NCI-H748 (cell line): Measurements from ENCODE around the gene ALDH3B2.

Experiments used
- DNase-seq: peaks from one replicate; lab custom pipeline; 2025; ENCODE audit not compliant: unreplicated experiment; lab: John Stamatoyannopoulos, UW

ALDH3B2 gene

DNA sequence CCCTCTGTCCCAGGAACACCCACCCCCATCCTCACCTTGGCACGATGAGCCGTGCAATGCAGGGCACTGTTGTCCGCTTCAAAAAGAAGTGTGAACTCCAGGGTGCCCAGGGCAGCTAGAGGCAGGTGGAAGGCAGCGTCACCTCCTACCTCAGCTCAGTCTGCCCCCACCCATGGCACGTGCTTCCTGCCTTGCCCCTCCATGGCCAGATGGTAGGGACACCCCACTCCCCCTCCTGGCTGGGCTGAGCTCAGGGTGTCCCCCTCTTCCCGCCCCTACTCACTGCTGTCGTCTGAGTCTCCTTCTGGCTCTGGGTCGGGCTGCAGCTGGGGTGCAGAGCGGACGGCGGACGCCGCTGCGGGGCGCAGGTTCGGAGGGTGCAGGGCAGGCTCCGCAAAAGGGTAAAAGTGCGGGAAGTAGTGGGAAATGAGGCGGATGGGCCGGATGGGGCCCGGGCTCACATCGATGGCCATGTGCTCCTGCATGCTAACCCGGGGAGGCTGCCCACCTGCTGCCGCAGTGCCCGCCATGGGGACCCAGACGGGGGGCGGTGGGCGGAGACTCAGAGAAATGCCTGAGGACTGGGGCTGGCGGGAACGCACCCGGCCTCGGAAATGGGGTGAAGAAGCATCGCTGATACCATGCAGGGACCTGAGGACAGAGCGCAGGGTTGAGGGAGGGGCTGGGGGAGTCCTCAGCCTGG, 58.5 kb downstream of the ALDH3B2 start:
- no peak for DNase-seq

DNA sequence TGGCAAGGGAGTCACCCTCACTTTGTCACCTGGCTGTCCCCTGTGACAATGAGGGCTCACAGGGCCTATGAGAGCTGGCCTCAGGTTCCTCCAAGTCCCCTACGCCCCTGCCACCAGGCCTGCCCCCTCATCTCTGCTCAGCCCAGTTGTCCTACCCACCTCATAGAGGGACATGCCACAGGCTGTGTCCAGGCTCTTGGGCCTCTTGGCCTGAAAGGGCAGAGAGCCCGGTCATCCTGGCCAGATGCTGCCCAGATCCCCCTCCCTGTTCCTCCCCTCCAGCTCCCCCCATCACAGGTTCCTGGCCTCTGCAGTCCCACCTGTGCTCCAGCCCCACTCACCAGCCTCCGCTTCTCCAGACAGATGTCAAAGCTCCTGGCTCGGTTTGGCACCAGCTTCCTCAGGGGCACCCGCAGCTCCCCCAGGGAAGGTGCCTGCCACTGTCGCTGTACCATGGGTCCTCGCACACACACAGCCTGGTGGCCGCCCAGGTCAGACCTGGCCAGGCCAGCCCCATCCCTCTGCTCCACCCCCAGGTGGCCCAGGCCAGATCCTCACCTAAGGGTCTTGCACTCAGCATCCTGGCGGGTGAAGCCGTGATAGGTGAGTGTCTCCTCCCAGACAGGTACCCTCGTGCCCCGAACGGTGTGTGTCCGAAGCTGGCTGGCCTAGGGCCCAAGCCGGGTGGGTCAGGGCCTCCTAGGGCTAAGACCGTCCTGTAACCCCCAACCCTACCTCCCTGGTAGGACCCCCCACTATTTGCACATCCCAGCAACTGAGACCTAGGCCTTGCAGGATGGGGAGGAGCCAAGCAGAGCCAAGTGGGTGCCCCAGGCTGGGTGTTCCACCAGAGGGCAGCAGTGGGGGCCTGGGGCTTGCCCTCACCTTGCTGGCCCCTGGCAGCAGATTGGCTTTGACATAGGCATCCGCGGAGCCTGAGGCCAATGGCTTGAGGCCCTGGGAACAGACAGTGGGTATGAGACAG, 59.4 kb downstream of the ALDH3B2 start:
- DNase-seq: peak; percentile 54

DNA sequence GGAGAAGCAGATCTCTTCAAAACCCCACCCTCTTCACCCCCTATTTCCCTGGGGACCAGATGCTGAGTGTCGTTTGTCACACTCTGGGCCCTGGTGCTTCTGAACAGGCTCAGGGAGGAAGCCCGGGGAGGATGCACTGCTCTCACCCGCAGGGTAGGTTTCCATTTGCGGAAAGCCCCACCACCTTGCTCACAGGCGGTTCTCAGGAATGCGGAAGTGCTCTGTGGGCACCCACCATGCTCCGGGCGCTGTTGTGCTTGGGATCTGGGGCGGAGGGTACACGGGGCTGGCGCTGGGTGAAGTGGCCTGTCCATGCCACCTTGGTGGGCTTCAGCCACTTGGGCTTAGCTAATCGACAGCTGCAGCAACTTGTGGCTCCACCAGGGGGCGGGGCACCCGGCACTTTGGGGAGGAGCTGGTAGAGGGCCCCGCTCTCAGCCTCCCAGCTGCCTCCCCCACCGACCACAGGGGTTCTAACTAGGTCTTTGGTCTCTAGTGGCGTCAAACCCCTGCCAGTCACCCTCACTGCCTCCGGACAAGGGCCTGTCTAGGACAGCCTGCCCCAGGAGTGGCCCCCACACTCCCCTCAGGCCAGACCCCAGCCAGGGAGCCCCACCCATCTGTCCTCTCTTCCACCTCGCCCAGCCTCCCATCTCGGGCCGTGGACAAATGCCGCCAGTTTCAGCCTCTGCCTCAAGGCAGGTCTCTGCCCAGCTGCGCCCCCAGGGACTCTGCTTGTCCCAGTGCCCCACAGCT, 60.3 kb downstream of the ALDH3B2 start:
- DNase-seq: peak; percentile 54

DNA sequence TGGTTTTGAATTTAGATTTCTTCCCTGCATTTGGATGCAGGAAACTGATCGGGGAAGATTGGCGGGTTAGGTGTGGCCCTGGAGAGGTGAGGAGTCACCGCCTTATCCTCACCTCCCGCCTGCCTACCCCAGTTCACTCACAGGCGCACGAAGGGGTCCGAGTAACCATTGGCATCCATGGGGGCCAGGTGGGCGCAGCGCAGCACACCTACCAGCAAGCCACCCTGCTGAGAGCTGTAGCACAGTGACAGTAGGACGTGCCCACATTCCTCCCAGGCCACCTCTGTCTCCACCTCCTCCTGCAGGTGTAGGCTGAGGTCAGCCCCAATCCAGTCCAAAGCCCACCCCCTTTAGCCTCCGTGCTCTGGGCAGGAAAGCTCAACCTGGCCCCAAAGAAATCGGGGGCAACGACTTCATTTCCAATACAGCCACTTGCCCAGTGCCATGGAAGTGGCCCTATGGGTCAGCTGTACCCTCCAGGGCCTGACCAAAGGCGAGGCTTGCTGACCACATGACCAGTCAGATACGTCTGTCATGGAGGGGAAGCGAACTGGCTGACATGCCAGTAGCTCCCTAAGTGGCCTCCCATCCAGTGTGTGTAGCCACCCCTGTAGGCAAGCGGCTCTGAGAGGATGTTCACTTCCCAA, 61.0 kb downstream of the ALDH3B2 start:
- DNase-seq: no peak

DNA sequence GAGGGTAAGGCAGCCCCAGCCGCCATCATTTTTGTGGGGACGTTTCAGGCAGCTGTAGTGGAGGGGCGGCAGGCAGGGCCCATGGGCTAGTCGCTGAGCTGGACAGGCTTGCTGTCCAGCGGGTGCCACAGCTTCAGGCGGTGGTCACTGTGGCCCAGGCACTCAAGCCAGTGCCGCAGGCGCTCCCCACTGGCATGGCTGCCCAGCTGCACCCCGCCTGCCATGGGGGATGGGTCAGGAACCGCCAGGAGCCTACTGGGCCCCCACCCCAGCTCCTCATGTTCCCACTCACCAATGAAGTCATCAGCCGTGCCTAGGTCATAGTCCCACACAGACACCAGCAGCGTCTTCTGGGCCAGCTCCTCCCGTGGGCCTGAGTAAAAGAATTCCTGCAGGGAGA, 61.7 kb downstream of the ALDH3B2 start:
- no peak for DNase-seq
